ENCODE results near the gene TNIK. TPM values are rescaled to one million over a fixed set of nuclear protein-coding genes. Genes with fewer than 3 reads are reported as not detected.

TNIK gene
- total and polyA plus RNA-seq, 2 experiments from 2014 or later, result 14.6 to 34.3 TPM

DNA sequence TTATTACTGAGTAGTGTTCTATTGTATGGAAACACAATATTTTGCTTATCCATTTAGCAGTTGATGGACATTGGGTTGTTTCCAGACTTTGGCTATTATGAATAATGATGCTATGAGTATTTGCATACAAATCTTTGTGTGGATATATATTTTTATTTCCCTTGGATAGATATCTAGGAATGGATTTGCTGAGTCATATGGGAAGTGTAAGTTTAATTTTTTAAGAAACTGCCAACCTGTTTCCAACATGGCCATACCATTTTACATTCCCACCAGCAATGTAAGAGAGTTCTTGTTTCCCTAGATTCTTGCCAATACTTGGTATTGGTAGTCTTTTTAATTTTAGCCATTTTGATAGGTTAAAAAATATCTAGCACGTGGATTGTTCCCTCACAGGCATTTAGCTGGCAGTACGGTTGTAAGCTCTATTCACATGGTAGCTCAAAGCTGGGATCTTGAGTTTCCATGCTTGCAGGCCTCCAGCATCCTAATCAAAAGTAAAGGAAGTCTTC is 45.7 kb upstream of the TNIK start (continued):
- TF ChIP-seq, protein P1, sequence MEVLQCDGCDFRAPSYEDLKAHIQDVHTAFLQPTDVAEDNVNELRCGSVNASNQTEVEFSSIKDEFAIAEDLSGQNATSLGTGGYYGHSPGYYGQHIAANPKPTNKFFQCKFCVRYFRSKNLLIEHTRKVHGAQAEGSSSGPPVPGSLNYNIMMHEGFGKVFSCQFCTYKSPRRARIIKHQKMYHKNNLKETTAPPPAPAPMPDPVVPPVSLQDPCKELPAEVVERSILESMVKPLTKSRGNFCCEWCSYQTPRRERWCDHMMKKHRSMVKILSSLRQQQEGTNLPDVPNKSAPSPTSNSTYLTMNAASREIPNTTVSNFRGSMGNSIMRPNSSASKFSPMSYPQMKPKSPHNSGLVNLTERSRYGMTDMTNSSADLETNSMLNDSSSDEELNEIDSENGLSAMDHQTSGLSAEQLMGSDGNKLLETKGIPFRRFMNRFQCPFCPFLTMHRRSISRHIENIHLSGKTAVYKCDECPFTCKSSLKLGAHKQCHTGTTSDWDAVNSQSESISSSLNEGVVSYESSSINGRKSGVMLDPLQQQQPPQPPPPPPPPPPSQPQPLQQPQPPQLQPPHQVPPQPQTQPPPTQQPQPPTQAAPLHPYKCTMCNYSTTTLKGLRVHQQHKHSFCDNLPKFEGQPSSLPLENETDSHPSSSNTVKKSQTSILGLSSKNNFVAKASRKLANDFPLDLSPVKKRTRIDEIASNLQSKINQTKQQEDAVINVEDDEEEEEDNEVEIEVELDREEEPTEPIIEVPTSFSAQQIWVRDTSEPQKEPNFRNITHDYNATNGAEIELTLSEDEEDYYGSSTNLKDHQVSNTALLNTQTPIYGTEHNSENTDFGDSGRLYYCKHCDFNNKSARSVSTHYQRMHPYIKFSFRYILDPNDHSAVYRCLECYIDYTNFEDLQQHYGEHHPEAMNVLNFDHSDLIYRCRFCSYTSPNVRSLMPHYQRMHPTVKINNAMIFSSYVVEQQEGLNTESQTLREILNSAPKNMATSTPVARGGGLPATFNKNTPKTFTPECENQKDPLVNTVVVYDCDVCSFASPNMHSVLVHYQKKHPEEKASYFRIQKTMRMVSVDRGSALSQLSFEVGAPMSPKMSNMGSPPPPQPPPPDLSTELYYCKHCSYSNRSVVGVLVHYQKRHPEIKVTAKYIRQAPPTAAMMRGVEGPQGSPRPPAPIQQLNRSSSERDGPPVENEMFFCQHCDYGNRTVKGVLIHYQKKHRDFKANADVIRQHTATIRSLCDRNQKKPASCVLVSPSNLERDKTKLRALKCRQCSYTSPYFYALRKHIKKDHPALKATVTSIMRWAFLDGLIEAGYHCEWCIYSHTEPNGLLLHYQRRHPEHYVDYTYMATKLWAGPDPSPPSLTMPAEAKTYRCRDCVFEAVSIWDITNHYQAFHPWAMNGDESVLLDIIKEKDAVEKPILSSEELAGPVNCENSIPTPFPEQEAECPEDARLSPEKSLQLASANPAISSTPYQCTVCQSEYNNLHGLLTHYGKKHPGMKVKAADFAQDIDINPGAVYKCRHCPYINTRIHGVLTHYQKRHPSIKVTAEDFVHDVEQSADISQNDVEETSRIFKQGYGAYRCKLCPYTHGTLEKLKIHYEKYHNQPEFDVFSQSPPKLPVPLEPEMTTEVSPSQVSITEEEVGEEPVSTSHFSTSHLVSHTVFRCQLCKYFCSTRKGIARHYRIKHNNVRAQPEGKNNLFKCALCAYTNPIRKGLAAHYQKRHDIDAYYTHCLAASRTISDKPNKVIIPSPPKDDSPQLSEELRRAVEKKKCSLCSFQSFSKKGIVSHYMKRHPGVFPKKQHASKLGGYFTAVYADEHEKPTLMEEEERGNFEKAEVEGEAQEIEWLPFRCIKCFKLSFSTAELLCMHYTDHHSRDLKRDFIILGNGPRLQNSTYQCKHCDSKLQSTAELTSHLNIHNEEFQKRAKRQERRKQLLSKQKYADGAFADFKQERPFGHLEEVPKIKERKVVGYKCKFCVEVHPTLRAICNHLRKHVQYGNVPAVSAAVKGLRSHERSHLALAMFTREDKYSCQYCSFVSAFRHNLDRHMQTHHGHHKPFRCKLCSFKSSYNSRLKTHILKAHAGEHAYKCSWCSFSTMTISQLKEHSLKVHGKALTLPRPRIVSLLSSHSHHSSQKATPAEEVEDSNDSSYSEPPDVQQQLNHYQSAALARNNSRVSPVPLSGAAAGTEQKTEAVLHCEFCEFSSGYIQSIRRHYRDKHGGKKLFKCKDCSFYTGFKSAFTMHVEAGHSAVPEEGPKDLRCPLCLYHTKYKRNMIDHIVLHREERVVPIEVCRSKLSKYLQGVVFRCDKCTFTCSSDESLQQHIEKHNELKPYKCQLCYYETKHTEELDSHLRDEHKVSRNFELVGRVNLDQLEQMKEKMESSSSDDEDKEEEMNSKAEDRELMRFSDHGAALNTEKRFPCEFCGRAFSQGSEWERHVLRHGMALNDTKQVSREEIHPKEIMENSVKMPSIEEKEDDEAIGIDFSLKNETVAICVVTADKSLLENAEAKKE (CRISPR knock-in tag; IDR thresholded peaks at IDR 0.05), result no peak
- no peak for TF ChIP-seq POLR2AphosphoS5 (IDR thresholded peaks at IDR 0.05; ENCODE audit: low read depth)
- no peak for TF ChIP-seq NANOG (IDR thresholded peaks at IDR 0.05; ENCODE audit: borderline replicate concordance)
- TF ChIP-seq ZNF331 (CRISPR knock-in tag; IDR thresholded peaks at IDR 0.05; ENCODE audit: low read depth), result no peak
- no peak for TF ChIP-seq JUNB (IDR thresholded peaks at IDR 0.05; ENCODE audit: unreplicated experiment)

DNA sequence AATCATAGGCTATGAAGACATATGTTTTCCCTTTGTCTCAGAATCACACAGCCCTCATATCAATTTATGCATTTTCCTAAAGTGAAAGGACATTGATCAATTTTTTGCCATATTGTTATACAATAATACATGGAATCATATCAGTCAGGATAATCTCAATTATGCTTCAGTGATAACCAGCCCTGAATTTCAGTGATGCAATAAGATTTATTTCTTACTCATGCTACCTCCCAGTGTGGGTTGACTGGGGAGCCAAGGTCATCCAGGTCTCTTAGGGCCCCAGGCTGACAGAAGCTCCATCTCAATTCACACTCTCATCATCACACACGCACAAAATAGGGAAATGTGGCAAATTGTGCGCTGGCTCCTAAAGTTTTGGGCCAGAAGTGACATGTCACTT is 44.2 kb upstream of the TNIK start:
- no peak overlapping the region for H2AFZ ChIP-seq
- no peak overlapping the region for H3K4me2 ChIP-seq
- H3K27me3 ChIP-seq (ENCODE audit: insufficient read depth), result no peaks in the 10 kb centered on the region
- Mint-ChIP-seq H3K4me3 (no peak overlapping the region), H3K4me1 (peaks cover 3% of the 10 kb centered on the region; the same call in 1 of the 3 replicates), H3K27ac (no peak overlapping the region), H3K27me3 (ENCODE audit: insufficient read depth, low read depth, poor library complexity) (peaks cover 2% of the 10 kb centered on the region), H3K9me3 (no peaks in the 10 kb centered on the region), H3K36me3 (ENCODE audit: low read depth) (no peaks in the 10 kb centered on the region)
- DNase-seq (ENCODE audit: low spot score), result no peak
- no peaks in the 10 kb centered on the region for H4K20me1 ChIP-seq (replicated peaks; ENCODE audit: insufficient read depth)
- no peaks in the 10 kb centered on the region for H3K4me1 ChIP-seq (ENCODE audit: insufficient read depth)
- H3K36me3 ChIP-seq (ENCODE audit: insufficient read depth), result no peaks in the 10 kb centered on the region
- 0 out of 2 replicates have a peak, but pooled peaks cover 5% of the 10 kb centered on the region for H3K9me2 ChIP-seq (ENCODE audit: insufficient read depth)
- no peak for ATAC-seq
- no peaks in the 10 kb centered on the region for H3F3A ChIP-seq (replicated peaks; ENCODE audit: low read depth)
- no peak overlapping the region for H3K27ac ChIP-seq (ENCODE audit: low read depth)
- H3K79me2 ChIP-seq (replicated peaks; ENCODE audit: insufficient read depth), result no peaks in the 10 kb centered on the region
- H3K4me3 ChIP-seq, result no peak overlapping the region
- TF ChIP-seq ZNF114 (CRISPR knock-in tag; IDR thresholded peaks at IDR 0.05) (no peak), POLR2AphosphoS5 (IDR thresholded peaks at IDR 0.05; ENCODE audit: low read depth) (no peak), EZH2 (IDR thresholded peaks at IDR 0.05; ENCODE audit: low read depth, unreplicated experiment) (no peak), STAT1 (IDR thresholded peaks at IDR 0.05; ENCODE audit: unreplicated experiment) (no peak)
- TF ChIP-seq, protein P2, sequence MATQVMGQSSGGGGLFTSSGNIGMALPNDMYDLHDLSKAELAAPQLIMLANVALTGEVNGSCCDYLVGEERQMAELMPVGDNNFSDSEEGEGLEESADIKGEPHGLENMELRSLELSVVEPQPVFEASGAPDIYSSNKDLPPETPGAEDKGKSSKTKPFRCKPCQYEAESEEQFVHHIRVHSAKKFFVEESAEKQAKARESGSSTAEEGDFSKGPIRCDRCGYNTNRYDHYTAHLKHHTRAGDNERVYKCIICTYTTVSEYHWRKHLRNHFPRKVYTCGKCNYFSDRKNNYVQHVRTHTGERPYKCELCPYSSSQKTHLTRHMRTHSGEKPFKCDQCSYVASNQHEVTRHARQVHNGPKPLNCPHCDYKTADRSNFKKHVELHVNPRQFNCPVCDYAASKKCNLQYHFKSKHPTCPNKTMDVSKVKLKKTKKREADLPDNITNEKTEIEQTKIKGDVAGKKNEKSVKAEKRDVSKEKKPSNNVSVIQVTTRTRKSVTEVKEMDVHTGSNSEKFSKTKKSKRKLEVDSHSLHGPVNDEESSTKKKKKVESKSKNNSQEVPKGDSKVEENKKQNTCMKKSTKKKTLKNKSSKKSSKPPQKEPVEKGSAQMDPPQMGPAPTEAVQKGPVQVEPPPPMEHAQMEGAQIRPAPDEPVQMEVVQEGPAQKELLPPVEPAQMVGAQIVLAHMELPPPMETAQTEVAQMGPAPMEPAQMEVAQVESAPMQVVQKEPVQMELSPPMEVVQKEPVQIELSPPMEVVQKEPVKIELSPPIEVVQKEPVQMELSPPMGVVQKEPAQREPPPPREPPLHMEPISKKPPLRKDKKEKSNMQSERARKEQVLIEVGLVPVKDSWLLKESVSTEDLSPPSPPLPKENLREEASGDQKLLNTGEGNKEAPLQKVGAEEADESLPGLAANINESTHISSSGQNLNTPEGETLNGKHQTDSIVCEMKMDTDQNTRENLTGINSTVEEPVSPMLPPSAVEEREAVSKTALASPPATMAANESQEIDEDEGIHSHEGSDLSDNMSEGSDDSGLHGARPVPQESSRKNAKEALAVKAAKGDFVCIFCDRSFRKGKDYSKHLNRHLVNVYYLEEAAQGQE (IDR thresholded peaks at IDR 0.05; ENCODE audit: unreplicated experiment), result no peak
- TF ChIP-seq, protein P3, sequence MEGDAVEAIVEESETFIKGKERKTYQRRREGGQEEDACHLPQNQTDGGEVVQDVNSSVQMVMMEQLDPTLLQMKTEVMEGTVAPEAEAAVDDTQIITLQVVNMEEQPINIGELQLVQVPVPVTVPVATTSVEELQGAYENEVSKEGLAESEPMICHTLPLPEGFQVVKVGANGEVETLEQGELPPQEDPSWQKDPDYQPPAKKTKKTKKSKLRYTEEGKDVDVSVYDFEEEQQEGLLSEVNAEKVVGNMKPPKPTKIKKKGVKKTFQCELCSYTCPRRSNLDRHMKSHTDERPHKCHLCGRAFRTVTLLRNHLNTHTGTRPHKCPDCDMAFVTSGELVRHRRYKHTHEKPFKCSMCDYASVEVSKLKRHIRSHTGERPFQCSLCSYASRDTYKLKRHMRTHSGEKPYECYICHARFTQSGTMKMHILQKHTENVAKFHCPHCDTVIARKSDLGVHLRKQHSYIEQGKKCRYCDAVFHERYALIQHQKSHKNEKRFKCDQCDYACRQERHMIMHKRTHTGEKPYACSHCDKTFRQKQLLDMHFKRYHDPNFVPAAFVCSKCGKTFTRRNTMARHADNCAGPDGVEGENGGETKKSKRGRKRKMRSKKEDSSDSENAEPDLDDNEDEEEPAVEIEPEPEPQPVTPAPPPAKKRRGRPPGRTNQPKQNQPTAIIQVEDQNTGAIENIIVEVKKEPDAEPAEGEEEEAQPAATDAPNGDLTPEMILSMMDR (conservative IDR thresholded peaks at IDR 0.05; ENCODE audit: low read depth in 2 of 2), result no peak
